Measurements from ENCODE around the gene TIGAR. TPM values are rescaled to one million over a fixed set of nuclear protein-coding genes. Genes with fewer than 3 reads are reported as not detected.

TIGAR gene
- total RNA-seq, 1 experiment from 2014 or later, result 27.5 TPM

DNA sequence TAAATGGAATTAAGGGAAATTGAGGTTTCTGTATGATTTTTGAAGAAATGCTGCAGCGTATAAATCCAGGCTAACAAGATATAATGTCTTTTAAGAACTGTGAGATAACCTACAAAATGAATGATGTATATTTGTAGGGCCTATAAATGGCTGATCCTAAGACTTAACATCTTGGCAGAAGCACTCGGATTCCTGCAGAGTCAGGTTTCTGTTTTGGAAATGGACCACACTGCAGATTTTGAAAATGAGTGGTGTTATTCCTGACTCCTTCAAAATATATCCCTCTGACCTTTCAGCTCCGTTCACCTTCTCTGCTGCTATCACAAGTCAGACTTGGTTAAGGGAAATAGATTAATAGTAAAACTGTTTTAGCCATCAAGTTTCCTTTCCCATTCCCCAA, 5.0 kb downstream of the TIGAR start:
- Mint-ChIP-seq H3K9me3 (no peaks in the 10 kb centered on the region), H3K27me3 (ENCODE audit: low read depth) (no peaks in the 10 kb centered on the region), H3K27ac (no peak overlapping the region), H3K36me3 (ENCODE audit: insufficient read depth in 1 of 3, low read depth in 3 of 3) (peaks cover 6 to 26% (median 20%) of the 10 kb centered on the region in 3 experiments; a peak in 6 of 7 replicates), H3K4me3 (no peak overlapping the region), H3K4me1 (peaks cover 12 to 14% of the 10 kb centered on the region in 2 experiments)
- peaks cover 4% of the 10 kb centered on the region for H3K23me2 ChIP-seq (ENCODE audit: insufficient read length, low read depth, low read length, poor library complexity, severe bottlenecking)
- no peaks in the 10 kb centered on the region for H4K20me1 ChIP-seq (ENCODE audit: control insufficient read depth, insufficient read depth, insufficient read length)
- WGBS (ENCODE audit: extremely low coverage, insufficient read length, low lambda C conversion rate), result no CpG with 5 or more reads among the region's 3 CpGs
- H2BK12ac ChIP-seq (ENCODE audit: insufficient read length, low read depth, low read length), result no peak overlapping the region
- H2AFZ ChIP-seq (ENCODE audit: low read length), result no peak overlapping the region
- H4K8ac ChIP-seq (replicated peaks; ENCODE audit: insufficient read length, low read depth, low read length), result no peak overlapping the region
- H3K14ac ChIP-seq (ENCODE audit: insufficient read depth, low read length), result no peak overlapping the region
- peaks cover 7% of the 10 kb centered on the region for H3K79me1 ChIP-seq (ENCODE audit: insufficient read depth, low read depth, low read length, poor library complexity, severe bottlenecking)
- no peaks in the 10 kb centered on the region for H3K27me3 ChIP-seq (ENCODE audit: insufficient read depth, low read length)
- H3K4me2 ChIP-seq (ENCODE audit: insufficient read depth, insufficient read length, low read length), result no peak overlapping the region
- H2BK5ac ChIP-seq (ENCODE audit: insufficient read length, low read length), result no peak overlapping the region
- H4K91ac ChIP-seq (ENCODE audit: insufficient read length, low read depth, low read length), result no peak overlapping the region
- H3K79me2 ChIP-seq (ENCODE audit: insufficient read depth, low read length), result peaks cover 3% of the 10 kb centered on the region; the same call in 1 of the 2 replicates
- H3K56ac ChIP-seq (ENCODE audit: insufficient read length, low read depth, low read length), result no peak overlapping the region
- no peak overlapping the region for H3K18ac ChIP-seq (ENCODE audit: insufficient read length, low read depth, low read length)
- no peak overlapping the region for H3K27ac ChIP-seq (ENCODE audit: insufficient read length, low read depth, low read length)
- TF ChIP-seq, protein P1, sequence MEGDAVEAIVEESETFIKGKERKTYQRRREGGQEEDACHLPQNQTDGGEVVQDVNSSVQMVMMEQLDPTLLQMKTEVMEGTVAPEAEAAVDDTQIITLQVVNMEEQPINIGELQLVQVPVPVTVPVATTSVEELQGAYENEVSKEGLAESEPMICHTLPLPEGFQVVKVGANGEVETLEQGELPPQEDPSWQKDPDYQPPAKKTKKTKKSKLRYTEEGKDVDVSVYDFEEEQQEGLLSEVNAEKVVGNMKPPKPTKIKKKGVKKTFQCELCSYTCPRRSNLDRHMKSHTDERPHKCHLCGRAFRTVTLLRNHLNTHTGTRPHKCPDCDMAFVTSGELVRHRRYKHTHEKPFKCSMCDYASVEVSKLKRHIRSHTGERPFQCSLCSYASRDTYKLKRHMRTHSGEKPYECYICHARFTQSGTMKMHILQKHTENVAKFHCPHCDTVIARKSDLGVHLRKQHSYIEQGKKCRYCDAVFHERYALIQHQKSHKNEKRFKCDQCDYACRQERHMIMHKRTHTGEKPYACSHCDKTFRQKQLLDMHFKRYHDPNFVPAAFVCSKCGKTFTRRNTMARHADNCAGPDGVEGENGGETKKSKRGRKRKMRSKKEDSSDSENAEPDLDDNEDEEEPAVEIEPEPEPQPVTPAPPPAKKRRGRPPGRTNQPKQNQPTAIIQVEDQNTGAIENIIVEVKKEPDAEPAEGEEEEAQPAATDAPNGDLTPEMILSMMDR (conservative IDR thresholded peaks at IDR 0.05), result no peak
- H2BK20ac ChIP-seq (ENCODE audit: low read depth, low read length, poor library complexity, severe bottlenecking), result no peak overlapping the region
- H3K4me1 ChIP-seq (ENCODE audit: insufficient read depth, low read length), result no peaks in the 10 kb centered on the region; the same call in 1 of the 2 replicates
- no peak overlapping the region for H4K5ac ChIP-seq (ENCODE audit: insufficient read length, low read depth, low read length)
- no peak overlapping the region for H2BK120ac ChIP-seq (ENCODE audit: low read depth, low read length, poor library complexity, severe bottlenecking)
- no peak overlapping the region for H3K23ac ChIP-seq (ENCODE audit: insufficient read length, low read depth, low read length)
- H3K9me3 ChIP-seq (ENCODE audit: control insufficient read depth, low read depth, low read length), result no peaks in the 10 kb centered on the region
- no peak overlapping the region for H2AK5ac ChIP-seq (ENCODE audit: insufficient read length, low read length)
- no peak for DNase-seq
- no peak overlapping the region for H3T11ph ChIP-seq (ENCODE audit: low read length)
- no peak overlapping the region for H2BK15ac ChIP-seq (ENCODE audit: low read depth, low read length)
- H3K9ac ChIP-seq (ENCODE audit: extremely low read depth, insufficient read length, low read length), result no peak overlapping the region
- no peak overlapping the region for H3K4ac ChIP-seq (ENCODE audit: low read depth, low read length)
